Astrocyte of the hippocampus (primary cell): ENCODE measurements around the gene SLC4A5.
"Not testable (repeated sequence)": the region's sequence is repeated elsewhere in the genome, so short reads cannot be mapped to it uniquely, and the experiment has no call there.

Experiments
- DNase-seq: peaks from one replicate; pipeline ENCODE4 v3.0.0; 2011; ENCODE audit warnings: low read depth, low spot score

Gene SLC4A5

DNA sequence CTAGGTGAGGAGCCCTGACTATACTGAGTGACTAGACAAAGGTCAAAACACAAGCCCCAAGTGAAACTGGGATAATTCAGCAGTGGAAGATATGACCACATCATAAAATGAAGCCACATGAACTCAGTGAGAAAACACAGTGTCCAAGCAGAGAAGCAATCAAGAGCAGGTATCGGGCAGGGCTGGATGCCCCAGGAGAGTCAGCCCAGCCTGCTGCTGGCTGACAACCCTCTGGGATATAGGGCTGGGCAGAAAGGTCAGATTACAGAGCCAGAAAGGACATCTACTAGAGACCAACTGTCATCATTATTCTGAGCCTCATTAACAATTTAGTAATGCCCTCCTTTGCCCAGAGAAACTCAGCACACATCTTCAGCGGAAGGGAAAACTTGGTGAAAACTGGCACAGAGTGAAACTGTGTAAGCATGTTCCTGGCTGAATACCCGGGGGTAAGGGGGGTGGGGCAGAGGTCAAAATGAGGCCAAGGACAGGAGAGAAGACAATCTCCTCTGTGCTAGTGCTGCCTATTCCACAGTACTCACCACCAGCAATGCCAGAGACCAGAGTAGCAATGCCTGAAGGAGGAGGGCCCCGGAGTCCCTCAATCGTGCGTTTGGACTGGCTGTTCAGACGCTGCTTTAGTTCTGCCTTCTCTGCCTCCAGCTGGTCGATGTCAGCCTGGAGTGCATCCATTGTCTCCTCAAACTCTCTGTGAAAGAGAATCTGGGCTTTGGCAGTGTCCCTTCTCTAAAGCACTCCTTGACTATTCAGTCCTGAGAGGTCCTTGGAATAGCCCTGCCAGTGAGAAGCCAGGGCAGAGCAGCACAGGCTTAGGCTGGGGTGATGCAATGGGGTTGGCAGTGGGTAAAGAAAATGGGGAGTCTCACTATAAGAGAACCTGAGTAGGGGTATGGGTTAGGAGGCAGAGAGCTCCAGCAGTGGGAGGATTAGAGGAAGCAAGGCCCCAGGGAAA is 21.6 kb upstream of the SLC4A5 start:
- DNase-seq = no peak

DNA sequence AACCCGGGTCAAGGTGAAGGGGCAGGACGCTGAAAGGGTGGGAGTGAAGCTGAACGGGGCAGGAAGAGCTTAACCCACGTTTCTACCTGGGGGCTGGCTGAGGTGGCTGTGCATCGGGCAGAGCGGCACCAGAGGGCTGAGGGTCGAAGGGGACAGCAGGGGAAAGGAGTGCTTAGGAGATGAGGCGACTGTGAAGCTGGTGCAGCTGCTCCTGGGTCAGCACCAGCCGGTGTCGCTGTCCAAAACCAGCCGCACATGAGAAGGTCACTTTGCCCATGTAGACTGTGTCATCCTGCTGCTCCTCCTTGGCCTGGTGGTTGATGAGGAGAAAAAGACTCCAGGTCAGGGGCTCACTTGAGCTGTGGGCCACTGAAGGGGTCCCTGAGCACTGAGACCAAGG is 18.1 kb upstream of the SLC4A5 start:
- DNase-seq = no peak

DNA sequence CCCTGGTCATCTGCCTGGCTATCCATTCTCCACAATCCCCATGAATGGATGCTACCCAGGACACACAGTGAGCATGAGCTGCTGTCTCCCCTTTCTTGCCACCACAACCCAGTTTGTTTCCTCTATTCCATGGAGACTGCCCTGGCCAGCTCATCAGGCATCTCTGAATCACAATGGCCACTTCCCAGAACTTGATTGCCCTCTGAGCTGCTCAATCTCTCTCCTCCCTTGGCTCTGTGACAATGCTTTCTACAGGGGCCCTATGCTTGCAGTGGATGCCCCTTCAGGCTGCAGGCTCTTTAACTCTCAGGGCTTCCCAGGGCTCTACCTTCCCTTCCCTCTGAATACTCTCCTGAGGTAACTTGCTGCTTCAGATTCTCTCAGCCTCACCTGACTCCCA is 14.4 kb upstream of the SLC4A5 start:
- peak; percentile 7 for DNase-seq

DNA sequence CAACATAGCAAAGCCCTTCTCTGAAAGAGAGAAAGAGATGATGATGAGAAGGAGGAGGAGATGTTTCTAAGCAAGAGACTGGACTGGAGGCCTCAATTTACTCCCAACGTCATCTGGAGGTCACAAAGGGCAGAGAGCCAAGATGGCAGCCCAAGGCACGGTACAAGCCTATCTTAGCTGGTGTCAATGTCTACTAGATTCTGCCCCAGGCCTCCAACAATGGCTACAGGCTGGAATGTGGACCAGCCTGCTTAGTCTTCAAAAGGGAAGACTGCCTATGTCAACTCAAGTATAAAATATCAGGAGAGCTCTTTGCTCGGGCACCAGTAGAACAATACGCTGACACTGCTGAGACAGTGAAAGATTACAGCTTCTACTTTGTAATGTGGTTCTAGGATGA is 6.7 kb upstream of the SLC4A5 start:
- DNase-seq = no peak

DNA sequence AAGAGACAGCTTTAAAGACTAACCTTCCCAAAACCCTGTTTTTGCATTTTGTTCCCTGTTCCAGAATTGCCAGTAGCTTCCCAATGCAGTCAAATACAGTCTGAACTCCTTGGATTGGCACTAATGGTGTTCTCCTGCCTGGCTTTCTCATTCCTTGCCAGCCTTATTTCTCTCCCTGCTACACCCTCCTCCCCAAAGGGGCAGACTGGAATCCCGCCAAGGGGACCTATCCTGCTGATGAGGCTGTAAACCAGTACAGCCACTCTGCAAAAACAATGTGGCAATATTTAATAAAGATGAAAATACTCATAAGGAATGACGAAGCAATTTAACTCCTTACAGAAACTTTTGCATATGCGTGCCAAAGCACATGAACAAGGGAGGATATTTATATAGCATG is 4.5 kb upstream of the SLC4A5 start:
- DNase-seq = no peak

DNA sequence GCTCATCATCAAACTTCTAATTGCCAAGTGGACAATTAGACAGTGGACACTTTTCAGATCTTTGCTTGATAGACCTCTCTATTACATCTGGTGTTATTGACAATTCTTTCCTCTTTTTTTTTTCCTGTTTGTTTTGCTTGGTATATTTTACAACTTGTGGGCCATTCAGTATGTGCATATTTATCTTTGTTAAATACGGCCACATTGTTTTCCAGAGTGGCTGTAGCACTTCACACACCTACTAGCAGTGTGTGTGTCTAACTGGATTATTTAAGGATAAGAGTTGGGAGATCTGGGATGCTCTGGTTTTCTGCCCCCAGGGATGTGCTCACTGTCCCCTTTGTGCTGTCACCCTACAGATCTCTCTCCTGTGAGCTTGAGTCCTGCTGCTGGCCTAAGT is 4.1 kb upstream of the SLC4A5 start:
- DNase-seq = no peak

DNA sequence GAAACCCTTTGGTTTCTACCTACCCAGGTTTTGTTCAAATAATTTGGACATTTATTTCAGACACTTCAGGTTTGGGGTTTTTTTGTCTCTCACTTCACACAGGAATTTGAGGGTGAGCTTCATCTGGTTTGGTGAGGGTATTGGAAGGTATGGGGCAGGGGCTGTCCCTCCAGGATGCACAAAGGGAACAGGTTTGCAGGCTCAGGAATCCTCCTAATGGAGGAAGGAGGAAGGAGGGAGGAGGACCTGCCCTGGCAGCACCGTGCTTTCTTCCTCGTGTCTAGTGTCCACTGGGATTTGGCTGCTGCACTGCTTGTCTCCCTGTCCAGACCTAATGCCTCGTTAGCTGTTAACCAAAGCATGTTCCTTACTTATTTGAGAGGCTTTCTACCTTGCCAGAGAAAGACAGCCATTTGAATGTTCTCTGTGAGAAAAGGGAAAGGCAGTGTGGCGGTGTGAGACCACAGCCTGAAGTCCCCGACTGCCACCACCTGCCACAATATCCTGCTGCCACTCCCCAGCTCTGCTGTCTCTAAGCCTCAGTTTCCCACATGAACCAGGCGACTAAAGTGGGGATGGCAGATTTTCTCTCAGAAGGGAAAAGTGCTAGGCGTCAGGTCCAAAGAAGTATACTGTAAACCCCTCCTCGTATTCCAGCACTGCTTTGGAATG is 2.2 kb upstream of the SLC4A5 start:
- no peak for DNase-seq

DNA sequence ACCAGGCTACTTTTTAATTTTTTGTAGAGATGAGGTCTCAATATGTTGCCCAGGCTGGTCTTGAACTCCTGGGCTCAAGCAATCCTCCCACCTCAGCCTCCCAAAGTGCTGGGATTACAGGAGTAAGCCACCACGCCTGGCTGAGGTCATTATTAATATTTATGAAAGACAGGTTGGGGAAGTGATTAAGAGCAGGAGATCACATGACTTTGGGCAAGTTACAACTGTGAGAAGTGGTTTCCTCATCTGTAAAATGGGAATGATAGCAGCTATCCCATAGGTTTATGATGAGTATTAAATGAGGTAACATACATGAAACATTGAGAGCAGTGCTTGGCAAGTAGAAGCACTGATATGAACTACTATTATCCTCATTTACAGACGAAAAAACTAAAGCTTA is 7.0 kb downstream of the SLC4A5 start:
- DNase-seq = not testable (repeated sequence)

DNA sequence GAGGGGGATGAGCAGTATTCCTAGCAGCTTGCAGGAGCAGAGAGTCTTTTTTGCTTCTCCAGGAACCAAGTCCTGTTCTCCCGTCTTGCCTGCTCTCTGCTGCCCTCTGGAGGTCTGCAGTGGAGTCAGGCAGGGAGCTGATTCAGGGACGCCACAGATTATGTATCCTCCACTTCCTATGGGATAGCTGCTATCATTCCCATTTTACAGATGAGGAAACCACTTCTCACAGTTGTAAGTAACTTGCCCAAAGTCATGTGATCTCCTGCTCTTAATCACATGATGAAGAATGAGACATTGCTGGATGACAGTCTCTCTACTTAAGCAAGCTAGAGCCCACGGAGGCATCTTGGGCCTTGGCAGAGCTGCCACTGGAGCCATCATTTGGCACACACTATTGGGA is 8.3 kb downstream of the SLC4A5 start:
- peak; percentile 87 for DNase-seq

DNA sequence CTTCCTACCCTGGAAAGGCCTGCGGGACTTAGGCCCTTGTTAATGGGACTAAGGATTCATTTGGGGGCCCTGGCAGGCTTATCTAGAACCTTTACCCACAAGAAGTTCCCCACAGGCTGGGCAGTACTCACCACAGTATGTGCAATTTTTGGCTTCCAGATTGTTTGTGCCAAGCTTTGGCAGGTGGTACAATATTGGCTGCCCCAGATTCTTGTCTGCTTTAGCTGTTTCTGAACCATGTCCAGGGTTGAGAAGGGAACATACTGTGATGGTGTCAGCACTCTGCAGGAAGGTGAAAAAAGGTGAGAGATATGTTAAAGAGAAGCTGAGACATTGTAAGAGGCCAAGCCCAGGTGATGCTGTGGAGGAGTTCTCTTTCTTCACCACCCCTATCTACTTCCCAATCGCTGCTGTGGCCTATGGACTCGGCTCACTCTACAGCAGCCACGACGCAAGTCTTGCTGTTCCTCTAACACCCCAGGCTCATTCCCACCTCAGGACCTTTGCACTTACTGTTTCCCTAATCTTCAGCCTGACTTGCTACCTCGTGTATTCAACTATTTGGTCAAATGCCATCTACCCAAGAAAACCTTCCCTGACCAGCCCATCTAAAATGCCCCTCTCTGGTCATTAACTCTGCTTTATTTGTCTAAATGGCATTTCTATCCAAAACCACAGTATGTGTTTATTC is 9.2 kb downstream of the SLC4A5 start:
- DNase-seq = no peak

DNA sequence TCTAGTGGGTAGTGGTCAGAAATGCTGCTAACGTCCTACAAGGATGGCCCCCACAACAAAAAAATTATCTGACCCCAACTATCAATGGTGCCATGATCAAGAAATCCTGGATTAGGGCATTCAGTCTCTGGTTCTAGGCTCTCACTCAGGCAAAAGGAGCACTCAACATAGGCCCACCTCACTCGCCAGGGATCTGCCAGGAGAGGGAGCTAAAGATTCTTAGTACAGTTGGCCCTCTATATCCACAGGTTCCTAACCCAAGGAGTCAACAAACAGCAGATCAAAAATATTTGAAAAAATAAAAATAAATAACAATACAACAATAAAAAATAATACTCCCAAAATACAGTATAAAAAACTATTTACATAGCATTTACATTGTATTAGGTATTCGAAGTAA is 10.0 kb downstream of the SLC4A5 start:
- DNase-seq = peak; percentile 23

DNA sequence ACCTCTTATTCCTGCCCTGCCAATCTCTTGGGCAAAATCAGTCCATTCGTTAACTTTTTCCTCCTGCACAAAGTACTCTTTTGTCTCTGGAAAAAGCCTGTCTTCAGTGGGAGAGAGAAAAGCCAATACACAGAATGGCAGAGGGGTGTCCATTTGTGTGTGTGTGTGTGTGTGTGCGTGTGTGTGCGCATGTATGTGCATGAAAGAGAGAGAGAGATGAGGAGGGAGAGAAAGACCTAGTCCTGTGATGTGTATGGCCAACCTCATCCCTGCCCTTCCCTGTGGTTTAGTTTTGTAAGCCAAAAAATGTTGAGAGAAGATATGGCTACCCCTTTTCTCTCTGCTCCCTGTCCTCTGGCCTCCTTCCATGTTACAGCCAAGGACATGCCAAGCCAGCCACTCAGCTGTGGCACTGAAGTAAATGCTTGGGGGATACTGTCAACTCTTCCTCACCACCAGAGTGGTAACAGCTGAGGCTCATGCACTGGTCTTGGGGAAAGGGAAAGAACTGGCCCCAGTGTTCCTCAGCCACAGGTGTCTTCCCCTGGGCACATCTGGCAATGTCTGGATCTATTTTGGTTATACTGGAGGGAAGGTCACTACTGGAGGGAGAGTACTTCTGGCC is 10.6 kb downstream of the SLC4A5 start:
- no peak for DNase-seq

DNA sequence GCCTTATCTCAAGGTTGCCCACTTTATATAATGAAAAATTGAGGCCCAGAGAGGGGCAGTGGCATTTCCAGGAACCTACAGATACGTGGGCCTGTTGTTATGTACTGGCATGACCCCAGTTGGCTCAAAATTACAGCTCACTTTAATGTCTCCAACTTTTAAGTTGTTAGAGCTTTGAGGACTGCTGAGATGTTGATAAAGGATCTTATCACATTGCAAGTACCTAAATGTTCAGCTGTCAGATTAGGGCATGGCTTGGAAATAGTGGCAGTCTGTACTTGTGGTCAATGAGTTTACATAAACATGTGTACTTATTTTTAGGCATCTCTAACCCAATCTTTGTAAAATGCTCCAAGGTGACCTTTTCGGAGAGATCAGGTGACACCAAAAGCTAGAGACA is 14.6 kb downstream of the SLC4A5 start:
- no peak for DNase-seq

DNA sequence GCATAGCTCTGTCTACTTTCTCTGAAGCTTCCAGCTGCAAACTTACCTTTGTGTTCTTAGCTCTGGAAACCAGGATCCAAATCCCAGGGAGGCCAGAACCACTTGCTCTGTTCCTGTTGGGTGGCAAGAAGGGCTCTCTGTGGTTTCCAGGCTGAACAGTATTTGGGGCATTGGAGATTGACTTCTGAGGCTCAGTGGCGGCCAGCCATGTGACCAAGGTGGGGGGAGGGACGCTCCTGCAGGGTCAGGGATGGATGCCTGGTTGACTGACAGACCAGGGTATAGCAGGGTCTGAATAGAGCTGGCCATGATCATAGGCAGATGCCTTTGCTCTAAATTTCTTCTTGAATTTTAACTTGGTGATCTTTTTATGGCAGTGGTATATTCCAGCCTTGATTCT is 15.1 kb downstream of the SLC4A5 start:
- no peak for DNase-seq

DNA sequence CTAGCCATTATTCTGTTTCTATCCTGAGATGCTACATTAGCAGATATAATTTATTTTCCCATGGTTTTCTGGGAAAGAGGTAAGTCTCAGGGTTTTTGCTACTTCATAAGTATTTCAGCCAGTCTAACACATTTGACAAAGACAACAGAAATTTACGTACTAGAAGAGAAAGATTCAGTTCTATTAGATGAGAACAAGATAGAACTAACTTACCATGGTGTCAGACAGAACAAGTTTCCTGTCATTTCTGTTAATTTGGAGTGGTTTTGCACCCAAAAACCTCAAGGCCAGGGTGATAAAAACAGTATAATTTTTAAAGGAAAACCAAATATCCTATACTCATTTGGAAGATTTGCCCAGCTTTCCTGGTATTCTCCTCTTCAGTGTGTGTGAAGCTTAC is 15.6 kb downstream of the SLC4A5 start:
- no peak for DNase-seq

DNA sequence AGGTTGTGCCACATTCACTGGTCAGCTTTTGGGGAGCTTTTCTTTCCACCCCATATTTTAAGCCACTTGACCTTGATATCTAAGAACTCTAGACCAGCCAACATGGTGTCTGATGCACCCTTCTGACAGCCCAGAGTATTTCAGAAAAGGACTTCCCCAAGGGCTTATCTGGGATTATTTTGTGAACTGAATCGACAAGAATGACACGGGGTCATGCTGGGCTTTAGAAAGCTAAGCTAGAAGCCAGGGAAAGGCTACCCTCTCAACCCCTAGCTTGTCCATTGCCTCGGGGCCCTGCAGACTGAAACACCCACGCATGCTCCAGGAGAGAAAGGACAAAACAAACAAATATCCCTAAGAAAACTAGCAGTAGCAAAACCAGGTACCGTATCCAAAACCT is 16.0 kb downstream of the SLC4A5 start:
- DNase-seq = no peak

DNA sequence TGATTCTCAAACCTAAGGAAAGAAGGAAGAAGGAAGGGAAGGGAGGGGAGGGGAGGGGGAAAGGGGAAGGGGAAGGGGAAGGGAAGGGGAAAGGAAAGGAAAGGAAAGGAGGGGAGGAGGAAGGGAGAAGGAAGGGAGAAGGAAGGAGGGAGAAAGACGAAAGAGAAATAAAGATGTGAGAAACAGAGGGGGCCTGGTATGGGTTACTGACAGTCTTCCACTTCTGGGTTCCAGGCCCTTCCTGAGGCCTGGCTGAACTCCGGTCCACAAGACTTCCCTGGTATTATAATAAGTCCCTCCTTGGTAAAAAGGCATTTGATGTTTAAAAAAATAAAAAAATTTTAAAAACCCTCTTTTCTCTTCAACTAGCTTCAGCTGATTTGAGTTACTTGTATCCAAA is 17.4 kb downstream of the SLC4A5 start:
- no peak for DNase-seq

DNA sequence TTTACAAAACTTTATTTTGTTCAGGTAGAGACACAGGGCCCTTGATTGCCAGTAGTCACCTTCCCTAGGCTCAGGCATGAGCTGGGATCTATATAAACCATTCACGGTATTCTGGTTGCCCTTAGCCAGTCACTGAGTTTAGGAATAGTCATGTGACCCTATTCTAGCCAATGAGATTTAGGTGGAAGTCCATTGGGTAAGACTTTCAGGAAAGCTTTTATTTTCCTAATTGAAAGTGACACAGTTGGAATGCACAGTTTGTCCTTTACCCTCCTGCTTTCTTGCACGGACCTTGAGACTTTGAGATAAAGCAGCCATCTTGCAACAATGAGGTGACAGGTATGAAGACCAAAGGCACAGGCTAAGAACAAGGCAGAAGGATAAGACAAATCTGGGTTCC is 21.5 kb downstream of the SLC4A5 start:
- DNase-seq = no peak

DNA sequence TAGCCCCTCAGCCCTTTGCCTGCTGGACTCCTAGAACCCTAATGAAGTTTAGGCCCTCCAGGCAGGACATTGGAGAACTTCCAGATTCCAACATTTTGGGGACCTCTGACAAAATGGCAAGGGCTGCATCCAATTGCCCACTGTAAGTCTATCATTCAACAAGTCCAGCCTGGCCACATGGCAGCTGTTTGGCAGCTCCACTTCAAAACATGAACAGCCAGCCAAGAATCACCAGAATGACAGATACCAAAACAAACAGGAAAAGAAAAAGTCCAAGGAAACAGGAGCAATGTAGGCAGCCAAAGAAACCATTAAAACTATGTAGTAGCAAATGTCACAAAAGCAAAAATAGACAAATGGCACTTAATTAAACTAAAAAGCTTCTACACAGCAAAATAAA is 25.5 kb downstream of the SLC4A5 start:
- DNase-seq = peak; percentile 69

DNA sequence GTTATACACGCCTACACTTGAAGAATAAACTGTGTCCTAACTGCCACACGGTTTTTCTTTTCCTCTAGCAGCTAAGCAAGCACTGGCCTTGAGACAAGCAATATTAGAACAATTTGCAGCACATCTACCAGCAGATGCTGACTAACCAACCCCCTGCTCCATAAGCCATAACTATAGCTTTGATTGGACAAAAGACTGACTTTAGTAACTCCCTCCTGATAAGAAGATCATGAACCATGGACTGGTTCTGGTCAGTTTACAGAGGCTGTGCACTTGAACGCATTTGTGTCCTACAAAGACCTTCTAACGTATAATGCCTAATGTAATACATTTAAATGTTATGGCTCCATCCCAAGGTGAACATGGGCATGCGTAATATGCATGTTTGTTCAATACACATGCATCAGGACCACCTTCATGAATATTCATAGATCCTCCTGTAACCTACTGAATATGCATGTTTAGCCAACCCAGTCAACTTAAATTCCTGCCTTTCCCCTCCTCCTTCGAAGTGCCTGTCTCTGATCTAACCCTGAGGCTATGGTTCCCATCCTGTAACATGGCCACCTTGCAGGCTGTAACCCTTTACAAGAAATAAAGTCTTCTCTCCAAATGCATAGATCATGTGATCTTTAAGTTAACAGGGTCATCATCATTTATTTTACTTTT is 26.5 kb downstream of the SLC4A5 start:
- peak; percentile 4 for DNase-seq

DNA sequence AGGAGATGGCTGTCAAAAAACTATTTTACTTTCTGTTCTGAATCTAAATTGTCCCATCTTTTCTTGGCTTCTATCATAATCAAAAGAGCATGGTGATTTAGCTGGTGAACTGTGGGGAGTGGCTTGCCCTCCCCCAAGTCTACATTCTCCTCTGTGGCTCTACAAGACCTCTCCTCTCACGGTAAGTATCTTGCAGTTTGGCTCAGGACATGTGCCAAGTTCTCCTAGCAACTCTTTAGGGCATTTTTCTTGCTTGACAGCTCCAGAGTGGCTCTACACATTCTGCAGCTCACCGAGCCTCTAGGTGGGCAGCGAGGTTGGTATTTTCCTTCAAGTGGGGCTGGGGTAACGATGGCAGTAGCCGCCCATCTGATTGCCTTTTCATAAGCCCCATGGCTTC is 29.1 kb downstream of the SLC4A5 start:
- DNase-seq = peak; percentile 20

DNA sequence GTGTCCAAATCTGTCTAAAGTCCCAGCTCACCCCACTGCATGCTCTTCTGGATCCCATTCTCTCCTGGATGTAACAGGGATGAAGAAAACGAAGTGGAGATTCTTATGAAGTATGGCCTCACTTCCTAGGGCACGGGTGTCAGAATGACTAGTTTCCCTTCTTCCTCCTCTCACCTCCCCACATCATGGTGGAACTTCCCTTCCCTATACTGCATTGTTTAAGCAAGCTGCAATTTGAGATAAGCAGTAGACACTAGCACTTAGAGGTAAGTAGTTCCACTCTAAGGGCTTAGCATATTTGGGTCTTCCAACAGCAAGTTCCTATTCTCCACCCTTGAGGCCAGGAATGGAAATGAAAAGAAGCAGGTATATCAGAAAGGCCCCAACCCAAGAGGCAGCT is 29.7 kb downstream of the SLC4A5 start:
- no peak for DNase-seq
